ENCODE data around the gene DSCAML1. TPM values are rescaled to one million over a fixed set of nuclear protein-coding genes. Genes with fewer than 3 reads are reported as not detected.

The DSCAML1 gene
- total RNA-seq, 1 experiment from 2014 or later = not detected

GRCh38 chr11:117738246-117738957, 58.6 kb downstream of the DSCAML1 start:
- ChIA-PET CTCF (no interaction called here), RAD21 (ENCODE audit: low non-redundant PET in 1 of 2, low total read pairs in 2 of 2, uncharacterized antibody in 2 of 2, unreplicated experiment in 2 of 2) (no interaction called here), POLR2A (no interaction called here)
- Histone ChIP-seq H3K9me2 (ENCODE audit: insufficient read depth) (no peaks in the 10 kb centered on the region), H4K20me1 (ENCODE audit: insufficient read depth) (no peaks in the 10 kb centered on the region), H3K79me2 (ENCODE audit: insufficient read depth, low read length) (no peaks in the 10 kb centered on the region), H3K36me3 (ENCODE audit: control insufficient read depth in 1 of 2, insufficient read depth in 2 of 2, low read length in 2 of 2) (no peaks in the 10 kb centered on the region), H3K4me1 (ENCODE audit: control insufficient read depth in 1 of 2, insufficient read depth in 2 of 2, low read length in 2 of 2) (no peaks in the 10 kb centered on the region), H3K9ac (ENCODE audit: low read length) (no peak overlapping the region), H3K4me2 (ENCODE audit: low read length) (no peak overlapping the region), H3K27ac (ENCODE audit: low read depth, low read length) (no peak overlapping the region), H2AFZ (ENCODE audit: low read depth, low read length, poor library complexity, severe bottlenecking) (no peak overlapping the region), H3K4me3 (replicated peaks in 1 of 2; ENCODE audit: low read depth in 1 of 2, low read length in 2 of 2) (no peak overlapping the region), H3K27me3 (ENCODE audit: insufficient read depth, low read length) (peaks cover 33% of the 10 kb centered on the region), H3K9me3 (ENCODE audit: control insufficient read depth in 1 of 2, insufficient read depth in 1 of 2, low read depth in 1 of 2, low read length in 2 of 2) (no peaks in the 10 kb centered on the region)
- ATAC-seq (no peak), DNase-seq (ENCODE audit: low read depth, low spot score) (no peak)
- no peak for TF ChIP-seq SIN3A (IDR thresholded peaks at IDR 0.05; ENCODE audit: low read depth)
- BruUV-seq (replicated peaks) = no TSS peak
- intact Hi-C loops (cut with micrococcal nuclease) = no loop called here

- Histone ChIP-seq H3K4me3 (replicated peaks in 1 of 2; ENCODE audit: low read depth in 1 of 2, low read length in 2 of 2) (no peak overlapping the region), H3K9ac (ENCODE audit: low read length) (no peak overlapping the region), H4K20me1 (ENCODE audit: insufficient read depth) (no peaks in the 10 kb centered on the region), H3K27me3 (ENCODE audit: insufficient read depth, low read length) (peaks cover 27% of the 10 kb centered on the region), H3K27ac (ENCODE audit: low read depth, low read length) (no peak overlapping the region), H3K79me2 (ENCODE audit: insufficient read depth, low read length) (no peaks in the 10 kb centered on the region), H3K4me2 (ENCODE audit: low read length) (no peak overlapping the region), H3K9me2 (ENCODE audit: insufficient read depth) (no peaks in the 10 kb centered on the region), H3K36me3 (ENCODE audit: control insufficient read depth in 1 of 2, insufficient read depth in 2 of 2, low read length in 2 of 2) (no peaks in the 10 kb centered on the region), H3K9me3 (ENCODE audit: control insufficient read depth in 1 of 2, insufficient read depth in 1 of 2, low read depth in 1 of 2, low read length in 2 of 2) (no peaks in the 10 kb centered on the region), H2AFZ (ENCODE audit: low read depth, low read length, poor library complexity, severe bottlenecking) (no peak overlapping the region), H3K4me1 (ENCODE audit: control insufficient read depth in 1 of 2, insufficient read depth in 2 of 2, low read length in 2 of 2) (no peaks in the 10 kb centered on the region)
- CTCF ChIA-PET = no interaction called here
- intact Hi-C loops (cut with micrococcal nuclease) = no loop called here
- TF ChIP-seq ATF3 (IDR thresholded peaks at IDR 0.05) (no peak), EZH2phosphoT487 (IDR thresholded peaks at IDR 0.05; ENCODE audit: borderline replicate concordance) (no peak), EZH2 (IDR thresholded peaks at IDR 0.05) (no peak)
- POLR2A ChIA-PET = no interaction called here
- ATAC-seq (no peak), DNase-seq (ENCODE audit: low read depth, low spot score) (no peak)
- RAD21 ChIA-PET (ENCODE audit: low non-redundant PET in 1 of 2, low total read pairs in 2 of 2, uncharacterized antibody in 2 of 2, unreplicated experiment in 2 of 2) = no interaction called here
- no TSS peak for BruUV-seq (replicated peaks)
Measured at GRCh38 chr11:117735350-117735977, 61.6 kb downstream of the DSCAML1 start.

Measured in HCT116 (cell line).